Measurements from ENCODE around the gene ETHE1. TPM values are rescaled to one million over a fixed set of nuclear protein-coding genes. Genes with fewer than 3 reads are reported as not detected.

ETHE1 gene
- total RNA-seq, 4 donors from 2014 or later: 33.7 to 54.5 (median 41.9) TPM

GRCh38 chr19:43490759-43491158 lies 36.2 kb downstream of the ETHE1 start:
- peaks cover 0 to 46% (median 0%) of the 10 kb centered on the region in 3 donors for H3K36me3 ChIP-seq
- H3K27ac ChIP-seq: no peak overlapping the region
- H3K9me3 ChIP-seq: no peaks in the 10 kb centered on the region
- no peaks in the 10 kb centered on the region for H3K27me3 ChIP-seq
- no peak for DNase-seq (ENCODE audit: low spot score in 2 of 2)
- no peaks in the 10 kb centered on the region for H3K4me1 ChIP-seq
- no peak for TF ChIP-seq CTCF (IDR thresholded peaks at IDR 0.05)
- no peak for TF ChIP-seq POLR2A (IDR thresholded peaks at IDR 0.05)
- no peak for TF ChIP-seq EP300 (IDR thresholded peaks at IDR 0.05)
- 88 to 94% methylated on average over 5 of the region's 5 CpGs for WGBS, 2 donors
- H3K4me3 ChIP-seq: no peak overlapping the region

GRCh38 chr19:43489979-43490599 lies 36.9 kb downstream of the ETHE1 start:
- DNase-seq (ENCODE audit: low spot score in 2 of 2): no peak
- Histone ChIP-seq H3K36me3 (peaks cover 0 to 43% (median 0%) of the 10 kb centered on the region in 3 donors), H3K9me3 (no peaks in the 10 kb centered on the region), H3K4me3 (no peak overlapping the region), H3K27ac (no peak overlapping the region), H3K4me1 (no peaks in the 10 kb centered on the region), H3K27me3 (no peaks in the 10 kb centered on the region)
- WGBS, 2 donors: 90 to 92% methylated on average over 7 of the region's 7 CpGs
- TF ChIP-seq CTCF (IDR thresholded peaks at IDR 0.05) (no peak), POLR2A (IDR thresholded peaks at IDR 0.05) (no peak), EP300 (IDR thresholded peaks at IDR 0.05) (no peak)

- TF ChIP-seq POLR2A (IDR thresholded peaks at IDR 0.05) (no peak), CTCF (IDR thresholded peaks at IDR 0.05) (no peak), EP300 (IDR thresholded peaks at IDR 0.05) (no peak)
- no peak overlapping the region for H3K27ac ChIP-seq
- DNase-seq (ENCODE audit: low spot score in 2 of 2): no peak
- 44 to 55% methylated on average over 5 of the region's 5 CpGs for WGBS, 2 donors
- no peaks in the 10 kb centered on the region for H3K4me1 ChIP-seq
- H3K9me3 ChIP-seq: no peaks in the 10 kb centered on the region
- peaks cover 0 to 35% (median 0%) of the 10 kb centered on the region in 3 donors for H3K36me3 ChIP-seq
- H3K27me3 ChIP-seq: no peaks in the 10 kb centered on the region
- H3K4me3 ChIP-seq: no peak overlapping the region
Measured at GRCh38 chr19:43489310-43489709, 37.7 kb downstream of the ETHE1 start.

- H3K9me3 ChIP-seq: no peaks in the 10 kb centered on the region
- no peak for TF ChIP-seq CTCF (IDR thresholded peaks at IDR 0.05)
- no peak for TF ChIP-seq POLR2A (IDR thresholded peaks at IDR 0.05)
- TF ChIP-seq EP300 (IDR thresholded peaks at IDR 0.05): no peak
- 88 to 93% methylated on average over 8 of the region's 8 CpGs for WGBS, 2 donors
- DNase-seq (ENCODE audit: low spot score in 2 of 2): no peak
- peaks cover 0 to 28% (median 0%) of the 10 kb centered on the region in 3 donors for H3K36me3 ChIP-seq
- no peak overlapping the region for H3K27ac ChIP-seq
- no peaks in the 10 kb centered on the region for H3K4me1 ChIP-seq
- H3K27me3 ChIP-seq: no peaks in the 10 kb centered on the region
- no peak overlapping the region for H3K4me3 ChIP-seq
Measured at GRCh38 chr19:43488179-43488578, 38.8 kb downstream of the ETHE1 start.

- TF ChIP-seq POLR2A (IDR thresholded peaks at IDR 0.05) (no peak), CTCF (IDR thresholded peaks at IDR 0.05) (no peak), EP300 (IDR thresholded peaks at IDR 0.05) (no peak)
- WGBS, 2 donors: 79 to 89% methylated on average over 4 to 7 of the region's 7 CpGs
Measured at GRCh38 chr19:43486412-43486811, 40.6 kb downstream of the ETHE1 start.

More at GRCh38 chr19:43486412-43486811, 40.6 kb downstream of the ETHE1 start:
- no peaks in the 10 kb centered on the region for H3K27me3 ChIP-seq
- no peaks in the 10 kb centered on the region for H3K4me1 ChIP-seq
- no peak overlapping the region for H3K4me3 ChIP-seq
- no peak for DNase-seq (ENCODE audit: low spot score in 2 of 2)
- H3K36me3 ChIP-seq: peaks cover 0 to 41% (median 0%) of the 10 kb centered on the region in 3 donors
- H3K27ac ChIP-seq: no peak overlapping the region
- no peaks in the 10 kb centered on the region for H3K9me3 ChIP-seq
